GM19351 (cell line): Measurements from ENCODE around the gene MAP3K5.
A peak's percentile ranks its signal among the peaks of the same experiment; 100 is the strongest.
"Not testable (repeated sequence)": the region's sequence is repeated elsewhere in the genome, so short reads cannot be mapped to it uniquely, and the experiment has no call there.

Experiments used
- ATAC-seq: cut with Tn5 transposase; IDR thresholded peaks from one replicate; pipeline ENCODE4 v1.9.1; 2021; ENCODE audit warnings: mild to moderate bottlenecking, moderate library complexity; ENCODE audit not compliant: unreplicated experiment

MAP3K5 gene

GRCh38 chr6:136728033-136728939, 64.0 kb downstream of the MAP3K5 start:
- ATAC-seq = no peak

DNA sequence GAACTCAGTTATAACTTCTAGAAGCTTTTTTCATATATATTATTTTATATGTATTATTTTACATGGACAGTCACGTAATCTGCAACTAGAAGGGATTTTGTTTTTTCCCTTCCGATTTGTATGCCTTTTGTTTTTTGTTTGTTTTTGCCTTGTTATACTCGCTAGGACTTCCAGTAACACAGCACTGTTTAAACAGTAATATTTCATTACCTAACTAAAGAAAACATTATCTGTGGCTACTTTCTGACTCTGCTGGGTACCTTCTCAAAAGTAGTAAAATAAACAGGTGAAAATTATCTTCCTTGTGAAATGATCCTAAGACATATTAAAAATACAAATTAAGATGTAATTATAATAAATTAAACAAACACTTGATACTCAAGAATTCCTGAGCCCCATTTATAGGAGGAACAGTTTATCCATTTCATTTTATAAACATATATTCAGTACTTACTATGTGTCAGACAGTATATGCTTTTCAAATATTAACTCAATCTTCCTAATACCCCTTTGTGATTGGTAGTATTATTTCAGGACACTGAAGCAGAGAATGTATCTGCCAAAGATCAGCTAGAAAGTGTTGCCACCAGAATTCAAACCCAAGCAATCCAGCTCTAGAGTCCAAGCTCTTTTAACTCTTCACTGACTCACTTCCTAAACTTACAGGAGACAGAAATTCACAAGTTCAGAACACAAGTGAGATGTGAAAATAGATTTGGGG, 65.3 kb downstream of the MAP3K5 start:
- no peak for ATAC-seq

DNA sequence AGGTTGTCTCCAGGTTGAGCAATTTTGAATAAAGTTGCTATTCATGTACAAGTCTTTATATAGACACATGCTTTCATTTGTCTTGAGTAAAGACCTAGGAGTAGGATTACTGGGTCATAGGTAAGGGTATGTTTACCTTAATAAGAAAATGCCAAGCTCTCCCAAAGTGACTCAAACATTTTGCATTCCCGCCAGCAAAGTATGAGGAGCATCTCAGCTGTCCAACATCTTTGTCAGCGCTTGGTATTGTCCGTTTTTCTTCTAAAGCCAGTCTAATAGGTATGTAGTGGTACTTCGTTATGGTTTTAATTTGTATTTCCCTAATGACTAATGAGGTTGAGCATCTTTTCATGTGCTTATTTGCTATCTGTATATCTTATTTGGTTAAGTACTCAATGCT, 67.2 kb downstream of the MAP3K5 start:
- ATAC-seq = no peak

DNA sequence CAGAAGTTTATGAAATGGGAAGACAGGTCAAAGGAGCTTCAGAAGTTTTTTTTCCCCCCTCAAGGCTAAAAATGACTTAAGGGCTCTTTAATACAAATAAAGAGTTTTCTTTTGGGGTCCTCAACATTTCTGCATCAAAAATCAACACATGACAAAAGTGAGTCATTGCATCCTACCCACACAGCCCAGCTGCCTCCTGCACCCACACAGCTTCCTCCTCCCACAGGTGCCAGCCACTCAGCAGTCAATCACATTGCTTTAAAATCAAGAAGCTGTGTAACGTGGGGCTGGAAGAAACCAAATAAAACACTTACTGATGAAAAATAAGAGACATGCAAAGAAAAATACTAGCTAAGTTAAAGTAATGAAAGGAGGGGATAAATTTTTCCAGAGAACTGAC, 68.5 kb downstream of the MAP3K5 start:
- ATAC-seq = no peak

DNA sequence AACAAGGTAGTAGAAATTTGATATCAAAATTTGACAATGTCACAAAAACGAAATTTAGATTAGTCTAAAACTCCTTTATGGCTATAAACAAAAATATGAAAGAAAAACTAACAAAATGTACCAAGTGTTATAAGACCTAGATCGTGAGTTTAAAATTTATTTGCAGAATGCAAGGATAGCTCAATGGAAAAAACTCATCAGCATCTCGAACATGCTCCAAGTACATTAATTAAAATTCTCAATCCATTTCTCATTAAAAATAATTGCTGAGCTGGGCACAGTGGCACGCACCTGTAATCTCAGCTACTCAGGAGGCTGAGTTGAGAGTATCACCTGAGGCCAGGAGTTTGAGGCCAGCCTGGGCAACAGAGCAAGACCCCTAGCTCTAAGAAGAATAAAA, 70.8 kb downstream of the MAP3K5 start:
- no peak for ATAC-seq

DNA sequence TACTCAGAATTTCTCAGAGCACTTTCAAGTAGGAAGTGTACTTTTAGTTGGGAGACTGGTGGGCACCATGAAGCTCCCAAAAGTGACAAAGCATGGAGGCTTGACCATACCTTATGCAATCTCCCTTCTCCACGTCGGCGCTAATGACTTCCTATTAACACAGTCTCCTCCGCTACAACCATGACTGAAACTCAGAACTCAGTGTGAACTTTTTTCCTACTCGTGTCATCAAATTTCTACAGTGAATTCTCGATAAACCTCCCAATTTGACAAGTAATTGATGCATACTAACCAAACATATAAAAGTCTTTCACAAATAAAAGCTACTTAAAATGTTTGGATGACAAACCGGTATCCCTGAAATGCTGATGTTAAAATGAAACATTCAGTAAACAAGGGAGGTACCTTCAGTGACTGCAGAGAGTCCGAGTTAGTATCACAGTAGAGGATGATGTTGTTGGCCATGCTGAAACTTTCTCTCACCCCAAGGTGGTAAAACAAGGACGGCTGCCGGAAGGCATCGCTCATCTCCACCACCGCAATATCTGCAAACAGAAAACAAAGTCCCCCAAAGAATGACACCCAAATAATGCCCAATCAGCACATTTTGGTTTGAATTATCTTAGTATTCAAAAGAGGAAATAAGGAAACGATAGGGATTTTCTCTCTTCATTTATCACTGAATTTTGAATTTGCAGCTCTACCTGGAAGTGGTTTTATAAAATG, 72.1 kb downstream of the MAP3K5 start:
- peak; percentile 64 for ATAC-seq

DNA sequence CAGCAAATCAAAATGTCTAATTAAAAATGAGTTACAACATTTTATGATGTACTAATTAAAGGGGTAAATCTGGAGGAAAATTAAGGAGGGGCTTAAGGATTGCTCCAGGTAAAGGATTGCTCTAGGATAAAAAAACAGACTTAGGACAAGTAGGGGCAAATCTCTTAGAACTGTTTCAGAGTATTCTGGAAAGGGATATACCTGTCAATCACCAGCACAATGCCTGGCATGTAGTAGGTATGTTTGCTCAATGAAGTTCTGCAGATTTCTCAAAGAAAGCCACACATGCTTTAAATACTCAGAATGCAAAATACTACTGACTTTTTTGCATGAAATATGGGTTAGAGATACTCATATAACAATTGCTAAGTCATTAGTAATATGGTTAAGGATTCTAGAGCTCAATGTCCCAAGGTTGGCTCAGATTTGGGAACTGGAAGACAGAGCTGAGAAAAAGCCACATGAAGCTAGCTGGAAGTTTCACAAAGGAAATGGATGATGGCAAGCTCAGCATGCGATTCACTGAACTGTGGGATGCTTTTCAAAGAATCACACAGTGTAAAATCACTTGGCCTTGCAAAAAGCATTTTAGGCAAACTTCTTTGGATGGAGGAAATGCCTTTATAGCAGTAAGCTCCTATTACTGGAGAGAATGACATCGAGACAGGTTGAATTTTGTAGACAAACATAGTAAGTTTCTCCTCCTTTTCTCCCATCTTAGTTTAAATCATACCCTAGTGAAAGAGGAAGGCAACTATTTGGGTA, 72.8 kb downstream of the MAP3K5 start:
- ATAC-seq = peak; percentile 44

DNA sequence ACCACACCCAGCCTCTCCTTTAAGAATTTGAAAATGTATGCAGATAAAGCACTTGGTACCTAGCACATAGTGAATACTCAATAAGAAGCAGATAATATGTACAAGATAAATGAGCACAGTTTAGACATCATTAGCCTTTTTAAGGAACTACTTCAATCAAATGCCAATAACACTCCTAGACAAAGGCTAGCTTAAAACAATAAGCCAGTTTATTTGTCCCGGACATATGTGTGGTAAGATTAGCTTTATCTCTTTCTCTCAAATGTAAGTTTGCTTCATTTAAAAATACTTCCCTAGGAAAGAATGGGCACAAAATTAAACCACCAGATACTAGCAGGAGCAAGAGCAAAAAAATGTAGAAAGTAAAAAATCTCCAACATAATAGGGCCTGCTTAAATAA, 73.8 kb downstream of the MAP3K5 start:
- no peak for ATAC-seq

DNA sequence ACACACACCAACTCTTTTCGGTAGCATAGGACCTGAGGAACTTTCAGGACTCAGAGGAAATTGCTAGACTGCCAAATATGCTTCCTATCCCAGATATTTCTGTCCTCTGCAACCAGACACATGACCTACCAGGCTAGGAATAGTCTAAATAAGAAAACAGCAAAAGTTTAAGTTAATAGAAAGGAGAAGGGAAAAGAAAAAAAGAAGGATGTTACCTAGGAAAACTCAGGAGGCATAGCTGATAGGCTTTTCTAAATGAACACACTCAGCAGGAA, 74.6 kb downstream of the MAP3K5 start:
- ATAC-seq = no peak

GRCh38 chr6:136716917-136717715, 75.2 kb downstream of the MAP3K5 start:
- peak; percentile 45 for ATAC-seq

GRCh38 chr6:136712642-136713041, 79.6 kb downstream of the MAP3K5 start:
- not testable (repeated sequence) for ATAC-seq

DNA sequence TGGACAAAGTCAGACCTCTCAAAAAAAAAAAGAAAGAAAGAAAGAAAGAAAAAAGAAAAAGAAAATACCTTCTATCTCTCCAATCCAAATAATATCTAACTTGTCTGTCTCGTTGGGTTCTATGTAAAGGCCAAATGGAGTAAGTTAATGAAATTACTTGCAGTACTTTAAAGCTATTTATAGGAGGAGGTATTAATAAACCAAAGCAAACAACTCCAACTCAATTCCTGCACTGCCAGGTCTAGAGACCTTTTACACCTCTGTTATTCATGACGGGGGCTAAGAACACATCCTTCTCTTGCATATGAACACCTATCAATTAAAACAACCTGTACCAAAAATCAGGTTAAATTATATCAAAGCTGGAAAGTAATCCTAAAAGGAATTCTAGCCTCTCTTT, 80.6 kb downstream of the MAP3K5 start:
- ATAC-seq = no peak

- ATAC-seq = no peak
Observed at GRCh38 chr6:136710877-136711552, 81.3 kb downstream of the MAP3K5 start.

DNA sequence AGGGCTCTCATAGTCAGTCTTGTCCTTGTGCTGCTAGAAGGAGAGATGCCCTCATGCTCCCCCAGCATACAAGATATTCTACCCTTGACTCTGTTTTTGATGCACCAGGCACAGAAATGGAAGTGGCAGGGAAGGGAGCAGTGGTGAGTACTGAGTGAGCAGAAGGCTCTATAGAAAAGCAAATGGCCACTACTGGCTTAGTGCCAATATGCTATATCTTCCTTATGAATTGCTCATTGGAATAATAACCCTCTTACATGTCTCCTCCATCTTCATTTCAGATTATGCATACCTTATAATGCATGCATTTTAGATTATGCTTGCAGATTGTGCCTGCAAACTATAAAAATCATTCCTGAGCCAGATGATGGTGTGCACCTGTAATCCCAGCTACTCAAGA, 82.8 kb downstream of the MAP3K5 start:
- no peak for ATAC-seq

GRCh38 chr6:136706430-136706829, 85.8 kb downstream of the MAP3K5 start:
- no peak for ATAC-seq

GRCh38 chr6:136703331-136703865, 88.9 kb downstream of the MAP3K5 start:
- ATAC-seq = no peak

DNA sequence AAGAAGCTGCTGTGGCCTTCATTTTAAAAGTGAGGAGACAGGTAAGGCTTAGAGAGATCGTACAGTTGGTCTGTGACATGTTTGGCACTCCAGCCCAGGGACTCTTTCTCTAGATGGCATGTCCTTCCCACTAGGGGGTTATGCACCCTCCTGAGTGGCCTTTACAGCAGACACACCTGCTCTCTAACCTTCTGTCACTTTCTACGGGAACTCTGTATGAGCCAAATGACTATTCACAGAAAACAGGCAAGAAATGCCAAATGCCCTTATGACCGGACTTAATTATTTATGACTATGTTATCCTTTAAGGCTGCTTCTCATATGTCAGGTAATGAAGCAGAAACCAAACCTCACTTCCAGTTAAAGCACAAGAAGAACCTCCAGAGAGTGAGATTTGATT, 91.2 kb downstream of the MAP3K5 start:
- ATAC-seq = no peak

GRCh38 chr6:136699358-136699757, 92.9 kb downstream of the MAP3K5 start:
- ATAC-seq = no peak

GRCh38 chr6:136696783-136697364, 95.4 kb downstream of the MAP3K5 start:
- ATAC-seq = no peak
